GM12892 (cell line): Measurements from ENCODE around the gene ARID1B.

Experiments
- POLR2A ChIP-seq: IDR thresholded peaks from 2 replicates; pipeline ENCODE4 v1.6.1; 2011; ENCODE audit warnings: low read depth, low read length, control low read depth
- POLR2AphosphoS5 ChIP-seq: IDR thresholded peaks from 2 replicates; pipeline ENCODE4 v1.6.1; 2011; ENCODE audit warnings: low read depth, low read length, control low read depth
- TAF1 ChIP-seq: IDR thresholded peaks from 2 replicates; pipeline ENCODE4 v1.6.1; 2011; ENCODE audit warnings: low read depth, mild to moderate bottlenecking, control low read depth, low read length, borderline replicate concordance

GRCh38 chr6:157107915-157108651 is 330.9 kb downstream of the ARID1B start:
- no peak for TF ChIP-seq POLR2A
- TF ChIP-seq TAF1: no peak
- no peak for TF ChIP-seq POLR2AphosphoS5
